SK-N-MC (cell line): ENCODE results near the gene SPNS3.

Experiments
- DNase-seq: peaks from one replicate; pipeline ENCODE4 v3.0.0-alpha.2; 2011; ENCODE audit warnings: low read depth, low spot score
- H3K27ac ChIP-seq: fragments of 200-600 bp; sonication (generic); 2 replicates; pipeline ENCODE4 v1.5.1; 2016; ENCODE audit warnings: mixed run types
- H3K36me3 ChIP-seq: fragments of 200-600 bp; sonication (generic); 2 replicates; pipeline ENCODE4 v1.6.1; 2017; ENCODE audit warnings: antibody characterized with exemption, low read length, mixed read lengths; ENCODE audit not compliant: insufficient read depth
- H3K4me3 ChIP-seq: fragments of 200-600 bp; sonication (generic); 2 replicates; pipeline ENCODE4 v1.5.1; 2016
- H3K9ac ChIP-seq: fragments of 200-600 bp; sonication (generic); 2 replicates; pipeline ENCODE4 v1.8.0; 2017; ENCODE audit warnings: mixed run types, mixed read lengths; ENCODE audit not compliant: insufficient read length
- H3K9me3 ChIP-seq: fragments of 200-600 bp; sonication (generic); 2 replicates; pipeline ENCODE4 v1.6.1; 2017; ENCODE audit warnings: low read depth, mild to moderate bottlenecking, antibody characterized with exemption, low read length, moderate library complexity, mixed read lengths
- EZH2 ChIP-seq: fragments of 200-600 bp; sonication (generic); IDR thresholded peaks from one replicate; pipeline ENCODE4 v1.6.1; 2017; ENCODE audit warnings: antibody characterized with exemption
- FOXP2 ChIP-seq: optimal IDR thresholded peaks from 2 replicates; pipeline ENCODE3; 2011; ENCODE audit warnings: mild to moderate bottlenecking, moderate library complexity; ENCODE audit not compliant: insufficient read depth; ENCODE audit errors: extremely low read length, control extremely low read depth
- POLR2AphosphoS5 ChIP-seq: IDR thresholded peaks from 2 replicates; pipeline ENCODE4 v1.6.1; 2012; ENCODE audit warnings: mild to moderate bottlenecking, low read depth, low read length, borderline replicate concordance

Gene SPNS3

DNA sequence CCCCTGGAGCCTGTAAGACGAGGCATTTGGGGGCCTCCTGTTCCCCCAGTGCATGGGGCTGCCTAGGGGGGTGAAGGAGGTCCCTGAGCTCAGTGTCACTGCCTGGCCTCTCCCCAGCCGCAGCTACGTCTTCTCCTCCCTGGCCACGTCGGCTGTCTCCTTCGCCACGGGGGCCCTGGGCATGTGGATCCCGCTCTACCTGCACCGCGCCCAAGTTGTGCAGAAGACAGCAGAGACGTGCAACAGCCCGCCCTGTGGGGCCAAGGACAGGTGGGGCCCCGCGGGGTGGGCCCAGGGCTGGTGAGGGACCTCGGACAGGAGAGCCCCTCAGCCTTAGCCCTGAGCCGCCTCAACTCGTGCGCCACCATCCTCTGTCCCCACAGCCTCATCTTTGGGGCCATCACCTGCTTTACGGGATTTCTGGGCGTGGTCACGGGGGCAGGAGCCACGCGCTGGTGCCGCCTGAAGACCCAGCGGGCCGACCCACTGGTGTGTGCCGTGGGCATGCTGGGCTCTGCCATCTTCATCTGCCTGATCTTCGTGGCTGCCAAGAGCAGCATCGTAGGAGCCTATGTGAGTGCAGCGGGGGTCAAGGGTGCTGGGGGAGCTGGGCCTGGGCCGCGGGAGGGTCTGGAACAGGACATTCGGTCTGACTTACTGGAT lies 99.3 kb downstream of the SPNS3 start:
- H3K27ac ChIP-seq, result no peak overlapping the region
- no peak overlapping the region for H3K9ac ChIP-seq
- H3K36me3 ChIP-seq, result no peaks in the 10 kb centered on the region; the same call in 1 of the 2 replicates
- H3K4me3 ChIP-seq, result no peak overlapping the region
- no peaks in the 10 kb centered on the region for H3K9me3 ChIP-seq
- no peak for TF ChIP-seq POLR2AphosphoS5
- no peak for TF ChIP-seq EZH2
- TF ChIP-seq FOXP2, result no peak
- no peak for DNase-seq

DNA sequence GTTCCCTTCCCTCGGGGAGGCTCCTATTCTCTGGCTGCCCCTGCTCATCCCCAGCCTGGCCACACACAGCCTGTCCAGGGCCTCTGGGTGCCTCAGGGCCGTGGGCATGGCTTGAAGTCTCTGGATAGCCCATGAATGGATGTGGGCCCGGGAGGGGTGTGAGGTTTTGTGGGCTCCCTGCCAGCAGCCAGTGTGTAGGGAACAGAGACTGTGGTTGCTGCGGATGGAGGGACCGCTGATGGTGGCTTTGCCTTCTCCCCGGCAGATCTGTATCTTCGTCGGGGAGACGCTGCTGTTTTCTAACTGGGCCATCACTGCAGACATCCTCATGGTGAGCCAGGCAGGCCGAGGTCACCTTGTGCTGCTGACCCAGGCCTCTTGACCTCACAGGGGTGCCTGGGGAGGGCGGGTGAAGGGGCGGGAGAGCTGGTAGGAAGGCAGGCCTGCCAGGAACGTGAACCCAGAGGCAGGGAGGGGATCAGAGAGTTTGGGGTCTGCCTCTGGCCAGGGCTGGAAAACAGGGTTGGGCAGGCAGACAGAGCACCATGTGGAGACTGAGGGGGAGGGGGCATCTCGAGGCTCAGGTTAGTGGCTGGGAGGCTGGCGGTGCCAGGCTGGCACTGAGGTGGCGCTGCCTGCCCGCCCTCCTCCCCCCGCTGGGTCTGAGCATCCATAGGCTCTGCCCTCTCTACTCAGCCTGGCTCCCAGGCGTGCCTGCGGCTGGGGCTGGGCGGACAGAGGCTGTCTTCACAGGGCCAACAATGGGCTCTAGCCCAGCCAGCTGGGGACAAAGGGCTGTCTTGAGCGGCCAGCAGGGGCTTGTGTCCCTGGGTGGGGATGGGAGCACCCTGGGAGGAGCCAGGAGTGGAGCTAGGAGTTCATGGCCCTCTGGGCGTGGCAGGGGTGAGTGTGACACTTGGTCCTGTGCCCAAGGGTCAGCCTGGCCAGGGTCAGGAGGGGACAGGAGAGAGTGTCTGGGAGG lies 100.1 kb downstream of the SPNS3 start:
- Histone ChIP-seq H3K9ac (no peak overlapping the region), H3K4me3 (no peak overlapping the region), H3K9me3 (no peaks in the 10 kb centered on the region), H3K27ac (no peak overlapping the region), H3K36me3 (peaks cover 6% of the 10 kb centered on the region; the same call in 1 of the 2 replicates)
- DNase-seq, result no peak
- TF ChIP-seq POLR2AphosphoS5 (no peak), EZH2 (no peak), FOXP2 (no peak)

DNA sequence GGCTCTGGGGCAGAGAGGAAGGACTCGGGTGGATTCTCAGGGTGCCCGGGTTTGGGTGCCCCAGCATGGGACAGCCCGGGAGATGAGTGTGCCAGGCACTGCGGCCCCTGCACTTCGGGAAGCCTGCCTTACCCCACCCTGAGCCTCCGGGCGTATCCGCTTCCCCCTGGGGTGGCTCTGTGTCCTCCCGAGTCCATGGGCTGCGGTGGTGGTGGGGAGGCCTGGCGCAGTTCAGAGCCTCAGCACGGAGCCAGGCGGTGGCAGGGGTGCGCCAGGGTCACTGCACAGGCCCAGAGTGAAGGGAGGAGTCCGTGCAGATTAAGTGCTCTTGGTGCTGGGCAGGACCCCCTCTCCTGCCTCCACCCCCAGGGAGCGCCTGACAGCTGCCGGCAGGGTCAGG lies 100.8 kb downstream of the SPNS3 start:
- Histone ChIP-seq H3K27ac (no peak overlapping the region), H3K9ac (no peak overlapping the region), H3K9me3 (no peaks in the 10 kb centered on the region), H3K36me3 (peaks cover 12% of the 10 kb centered on the region; the same call in 1 of the 2 replicates), H3K4me3 (no peak overlapping the region)
- no peak for DNase-seq
- TF ChIP-seq POLR2AphosphoS5, result no peak
- no peak for TF ChIP-seq EZH2
- TF ChIP-seq FOXP2, result no peak

DNA sequence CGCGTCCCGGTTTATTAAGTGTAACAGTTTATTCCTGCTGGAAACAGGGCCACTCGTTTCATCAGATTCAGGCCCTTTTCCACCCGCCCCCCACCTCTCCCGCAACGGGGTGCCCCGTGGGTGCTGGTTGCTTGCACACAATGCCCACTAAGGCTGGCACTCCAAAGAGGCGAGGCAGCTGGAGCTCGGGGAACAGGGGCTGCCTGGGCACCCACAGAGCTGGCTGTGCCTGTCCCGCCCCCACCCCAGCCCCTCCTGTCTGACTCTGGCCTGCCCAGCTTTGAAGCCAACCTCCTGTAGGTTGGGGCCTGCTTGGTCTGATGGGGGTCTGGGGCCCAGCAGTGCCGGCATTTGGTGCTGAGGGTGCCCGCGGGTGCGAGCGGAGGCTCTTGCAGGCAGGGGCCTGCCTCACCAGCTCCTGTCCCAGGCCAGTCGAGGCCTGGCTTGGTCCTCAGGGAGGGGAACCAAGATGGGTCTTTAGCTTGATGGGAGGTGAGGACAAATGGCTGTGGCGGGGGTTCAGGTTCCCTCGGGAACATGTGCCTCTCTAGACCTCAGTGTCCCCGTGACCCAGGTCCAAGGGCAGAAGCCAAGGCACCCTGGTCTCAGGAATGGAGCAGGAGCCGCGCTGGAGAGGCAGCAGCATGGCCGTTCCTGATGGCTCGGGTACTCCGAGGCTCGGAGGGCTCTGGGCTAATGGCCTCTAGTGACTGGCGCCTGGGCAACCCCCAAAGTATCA lies 101.4 kb downstream of the SPNS3 start:
- H3K9ac ChIP-seq, result no peak overlapping the region
- DNase-seq, result no peak
- TF ChIP-seq FOXP2 (no peak), POLR2AphosphoS5 (no peak), EZH2 (no peak)
- peaks cover 15% of the 10 kb centered on the region; the same call in 1 of the 2 replicates for H3K36me3 ChIP-seq
- no peak overlapping the region for H3K27ac ChIP-seq
- no peaks in the 10 kb centered on the region for H3K9me3 ChIP-seq
- no peak overlapping the region for H3K4me3 ChIP-seq

DNA sequence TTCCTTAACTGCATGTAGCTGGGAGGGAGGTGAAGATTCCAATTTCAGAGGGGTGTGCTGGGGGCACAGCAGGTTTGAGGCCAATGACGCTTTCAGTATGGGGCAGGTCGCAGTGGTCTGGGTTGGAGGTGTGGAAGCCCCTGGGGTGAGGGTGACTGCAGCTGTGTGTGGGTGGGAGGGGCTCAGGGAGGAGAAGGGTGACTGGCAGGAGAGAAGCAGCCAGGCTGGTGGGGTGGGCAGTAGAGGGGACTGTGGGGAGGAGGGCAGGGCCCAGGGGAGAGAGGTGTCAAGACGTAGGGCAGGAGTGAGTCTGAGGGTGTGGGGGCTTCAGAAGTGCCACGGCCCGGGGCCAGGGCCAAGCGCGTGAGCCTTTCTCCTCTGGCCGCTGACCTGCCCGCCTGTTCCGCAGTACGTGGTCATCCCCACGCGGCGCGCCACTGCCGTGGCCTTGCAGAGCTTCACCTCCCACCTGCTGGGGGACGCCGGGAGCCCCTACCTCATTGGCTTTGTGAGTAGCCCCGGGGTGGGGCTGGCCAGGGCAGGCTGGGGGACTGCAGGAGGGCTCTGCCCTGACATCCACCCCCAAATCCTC lies 102.0 kb downstream of the SPNS3 start:
- no peak overlapping the region for H3K27ac ChIP-seq
- no peak for DNase-seq
- no peak overlapping the region for H3K4me3 ChIP-seq
- TF ChIP-seq EZH2, result no peak
- TF ChIP-seq POLR2AphosphoS5, result no peak
- no peak for TF ChIP-seq FOXP2
- H3K36me3 ChIP-seq, result peaks cover 21% of the 10 kb centered on the region; the same call in 1 of the 2 replicates
- no peaks in the 10 kb centered on the region for H3K9me3 ChIP-seq
- no peak overlapping the region for H3K9ac ChIP-seq

DNA sequence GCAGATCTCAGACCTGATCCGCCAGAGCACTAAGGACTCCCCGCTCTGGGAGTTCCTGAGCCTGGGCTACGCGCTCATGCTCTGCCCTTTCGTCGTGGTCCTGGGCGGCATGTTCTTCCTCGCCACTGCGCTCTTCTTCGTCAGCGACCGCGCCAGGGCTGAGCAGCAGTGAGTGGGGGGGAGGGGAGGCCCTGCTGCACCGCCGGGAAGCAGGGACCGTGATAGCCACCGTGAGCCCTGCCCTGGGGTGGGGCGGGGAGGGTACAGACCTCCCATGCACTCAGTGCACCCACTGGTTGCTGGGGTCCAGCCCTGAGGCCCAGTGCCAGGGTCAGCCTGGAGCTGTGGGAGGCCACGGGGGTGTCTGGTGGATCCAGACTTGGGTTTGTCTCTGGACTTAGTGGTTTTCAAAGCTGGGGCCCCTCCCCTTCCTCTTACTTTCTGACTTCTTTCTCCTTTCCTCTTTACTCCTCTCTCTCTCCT lies 102.6 kb downstream of the SPNS3 start:
- TF ChIP-seq EZH2, result no peak
- TF ChIP-seq POLR2AphosphoS5, result no peak; the same call in none of the 2 replicates
- TF ChIP-seq FOXP2, result no peak
- H3K4me3 ChIP-seq, result no peak overlapping the region
- H3K36me3 ChIP-seq, result peaks cover 25% of the 10 kb centered on the region; the same call in 1 of the 2 replicates
- no peak overlapping the region for H3K9ac ChIP-seq
- no peak for DNase-seq
- H3K27ac ChIP-seq, result no peak overlapping the region
- H3K9me3 ChIP-seq, result no peaks in the 10 kb centered on the region

DNA sequence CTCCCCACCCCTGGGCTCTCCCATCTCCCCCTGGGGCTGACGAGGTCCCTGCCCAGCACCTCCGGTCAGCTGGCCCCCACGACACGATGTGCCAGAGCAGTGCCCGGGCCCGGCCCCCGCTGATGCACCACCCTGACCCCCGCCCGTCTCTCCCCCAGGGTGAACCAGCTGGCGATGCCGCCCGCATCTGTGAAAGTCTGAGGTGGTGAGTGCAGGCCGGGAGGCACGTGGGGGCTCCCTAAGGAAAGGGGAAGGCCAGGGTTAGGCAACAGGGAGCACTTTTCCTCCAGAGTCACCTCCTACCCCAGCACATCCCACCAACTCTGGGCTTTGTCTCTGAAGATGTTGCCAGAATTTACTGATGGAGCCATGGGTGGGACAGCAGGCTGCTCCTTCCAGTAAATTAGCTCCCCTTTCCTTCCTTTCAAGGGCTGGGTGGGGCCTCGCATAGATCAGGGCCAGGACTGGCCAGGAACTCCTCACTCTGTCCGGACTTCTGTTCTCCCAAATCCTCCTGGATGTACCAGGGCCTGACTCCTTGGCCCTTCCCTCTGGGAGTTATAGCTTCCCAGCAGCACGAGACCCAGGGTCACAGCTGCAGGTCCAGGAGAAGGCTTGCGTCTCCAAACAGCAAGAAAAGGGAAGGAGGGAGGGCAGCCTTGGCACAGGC lies 103.1 kb downstream of the SPNS3 start:
- Histone ChIP-seq H3K9me3 (no peaks in the 10 kb centered on the region), H3K9ac (no peak overlapping the region), H3K4me3 (no peak overlapping the region), H3K27ac (no peak overlapping the region), H3K36me3 (peaks cover 31% of the 10 kb centered on the region; the same call in 1 of the 2 replicates)
- no peak for TF ChIP-seq POLR2AphosphoS5
- TF ChIP-seq FOXP2, result no peak
- TF ChIP-seq EZH2, result no peak
- DNase-seq, result no peak
